H9 (cell line): ENCODE results near the gene CACNA2D3. TPM values are rescaled to one million over a fixed set of nuclear protein-coding genes. Genes with fewer than 3 reads are reported as not detected.

Experiments
- DNase-seq: peaks from one replicate; pipeline ENCODE4 v3.0.0-alpha.2; 2017
- H2AFZ ChIP-seq: one replicate; pipeline ENCODE4 v1.6.1; 2013; ENCODE audit warnings: mild to moderate bottlenecking, low read length, control low read depth, moderate library complexity
- H2AK5ac ChIP-seq: 2 replicates; pipeline ENCODE4 v1.6.1; 2013; ENCODE audit warnings: low read length, control low read depth, mixed read lengths; ENCODE audit not compliant: insufficient read length
- H2BK120ac ChIP-seq: one replicate; pipeline ENCODE4 v1.6.1; 2013; ENCODE audit warnings: low read depth, mild to moderate bottlenecking, low read length, control low read depth, inconsistent platforms; ENCODE audit not compliant: poor library complexity, severe bottlenecking
- H2BK12ac ChIP-seq: 2 replicates; pipeline ENCODE4 v1.6.1; 2013; ENCODE audit warnings: low read length, control low read depth, mixed read lengths, low read depth; ENCODE audit not compliant: insufficient read length
- H2BK15ac ChIP-seq: 2 replicates; pipeline ENCODE4 v1.6.1; 2013; ENCODE audit warnings: low read depth, low read length, control low read depth
- H2BK20ac ChIP-seq: one replicate; pipeline ENCODE4 v1.6.1; 2013; ENCODE audit warnings: low read depth, mild to moderate bottlenecking, low read length, control low read depth, inconsistent platforms; ENCODE audit not compliant: poor library complexity, severe bottlenecking
- H2BK5ac ChIP-seq: 2 replicates; pipeline ENCODE4 v1.6.1; 2013; ENCODE audit warnings: low read length, control low read depth, mixed read lengths; ENCODE audit not compliant: insufficient read length
- H3K14ac ChIP-seq: 2 replicates; pipeline ENCODE4 v1.6.1; 2013; ENCODE audit warnings: low read length, control low read depth; ENCODE audit not compliant: insufficient read depth
- H3K18ac ChIP-seq: 2 replicates; pipeline ENCODE4 v1.6.1; 2013; ENCODE audit warnings: low read depth, mild to moderate bottlenecking, mixed read lengths, low read length, control low read depth; ENCODE audit not compliant: insufficient read length
- H3K23ac ChIP-seq: 2 replicates; pipeline ENCODE4 v1.6.1; 2013; ENCODE audit warnings: low read length, control low read depth, mixed read lengths, low read depth; ENCODE audit not compliant: insufficient read length
- H3K23me2 ChIP-seq: 2 replicates; pipeline ENCODE4 v1.6.1; 2013; ENCODE audit warnings: low read depth, mild to moderate bottlenecking, mixed read lengths, low read length, control low read depth; ENCODE audit not compliant: insufficient read length, poor library complexity, severe bottlenecking
- H3K27ac ChIP-seq: 2 replicates; pipeline ENCODE4 v1.5.1; 2013; ENCODE audit warnings: low read length, control low read depth, mixed read lengths, low read depth; ENCODE audit not compliant: insufficient read length
- H3K27me3 ChIP-seq: 2 replicates; pipeline ENCODE4 v1.6.1; 2013; ENCODE audit warnings: low read length, control low read depth, inconsistent platforms; ENCODE audit not compliant: insufficient read depth
- H3K4ac ChIP-seq: 2 replicates; pipeline ENCODE4 v1.6.1; 2013; ENCODE audit warnings: low read depth, mild to moderate bottlenecking, control low read depth, inconsistent platforms, low read length, moderate library complexity
- H3K4me1 ChIP-seq: 2 replicates; pipeline ENCODE4 v1.6.1; 2013; ENCODE audit warnings: low read length, control low read depth, inconsistent platforms; ENCODE audit not compliant: insufficient read depth
- H3K4me2 ChIP-seq: 2 replicates; pipeline ENCODE4 v1.6.1; 2013; ENCODE audit warnings: low read length, control low read depth, mixed read lengths; ENCODE audit not compliant: insufficient read length, insufficient read depth
- H3K56ac ChIP-seq: 2 replicates; pipeline ENCODE4 v1.6.1; 2013; ENCODE audit warnings: low read depth, mild to moderate bottlenecking, mixed read lengths, low read length, control low read depth; ENCODE audit not compliant: insufficient read length
- H3K79me1 ChIP-seq: 2 replicates; pipeline ENCODE4 v1.6.1; 2013; ENCODE audit warnings: low read depth, mild to moderate bottlenecking, moderate library complexity, low read length, control low read depth, inconsistent platforms; ENCODE audit not compliant: insufficient read depth, poor library complexity, severe bottlenecking
- H3K79me2 ChIP-seq: 2 replicates; pipeline ENCODE4 v1.6.1; 2013; ENCODE audit warnings: low read length, control low read depth, inconsistent platforms; ENCODE audit not compliant: insufficient read depth
- H3K9ac ChIP-seq: 2 replicates; pipeline ENCODE4 v1.6.1; 2013; ENCODE audit warnings: low read length, control low read depth, mixed read lengths; ENCODE audit not compliant: insufficient read length; ENCODE audit errors: extremely low read depth
- H3K9me3 ChIP-seq: one replicate; pipeline ENCODE4 v1.6.1; 2013; ENCODE audit warnings: low read depth, low read length, inconsistent platforms; ENCODE audit not compliant: control insufficient read depth
- H3T11ph ChIP-seq: one replicate; pipeline ENCODE4 v1.6.1; 2013; ENCODE audit warnings: mild to moderate bottlenecking, low read length, control low read depth, inconsistent platforms
- H4K20me1 ChIP-seq: one replicate; pipeline ENCODE4 v1.6.1; 2013; ENCODE audit not compliant: control insufficient read depth, insufficient read length, insufficient read depth
- H4K5ac ChIP-seq: 2 replicates; pipeline ENCODE4 v1.6.1; 2013; ENCODE audit warnings: low read depth, mild to moderate bottlenecking, mixed read lengths, low read length, control low read depth; ENCODE audit not compliant: insufficient read length
- H4K8ac ChIP-seq: replicated peaks from 2 replicates; pipeline ENCODE4 v1.6.1; 2013; ENCODE audit warnings: low read length, control low read depth, mixed read lengths, low read depth; ENCODE audit not compliant: insufficient read length
- H4K91ac ChIP-seq: 2 replicates; pipeline ENCODE4 v1.6.1; 2013; ENCODE audit warnings: low read depth, mild to moderate bottlenecking, moderate library complexity, mixed read lengths, low read length, control low read depth; ENCODE audit not compliant: insufficient read length
- H3K27ac Mint-ChIP-seq, 3 experiments: 2 replicates in 2 of 3; 3 replicates in 1 of 3; pipeline ENCODE4 v1.8.0; 2020 to 2021; ENCODE audit warnings: mixed read lengths in 3 of 3, mild to moderate bottlenecking in 1 of 3, moderate library complexity in 1 of 3
- H3K27me3 Mint-ChIP-seq: 2 replicates; pipeline ENCODE4 v1.8.0; 2021; ENCODE audit warnings: low read depth, mild to moderate bottlenecking, moderate library complexity, mixed read lengths
- H3K36me3 Mint-ChIP-seq, 3 experiments: 2 replicates in 2 of 3; 3 replicates in 1 of 3; pipeline ENCODE4 v1.8.0; 2020 to 2021; ENCODE audit warnings: low read depth in 3 of 3, mixed read lengths in 3 of 3; ENCODE audit not compliant: insufficient read depth in 1 of 3
- H3K4me1 Mint-ChIP-seq, 2 experiments: 2 replicates each; pipeline ENCODE4 v1.8.0; 2020; ENCODE audit warnings: mixed read lengths in 2 of 2
- H3K4me3 Mint-ChIP-seq, 2 experiments: 2 replicates in 1 of 2; 3 replicates in 1 of 2; pipeline ENCODE4 v1.8.0; 2020 to 2021; ENCODE audit warnings: mild to moderate bottlenecking in 2 of 2, mixed read lengths in 2 of 2, moderate library complexity in 1 of 2
- H3K9me3 Mint-ChIP-seq, 2 experiments: 2 replicates in 1 of 2; 3 replicates in 1 of 2; pipeline ENCODE4 v1.8.0; 2020; ENCODE audit warnings: mild to moderate bottlenecking in 2 of 2, mixed read lengths in 2 of 2, moderate library complexity in 1 of 2
- WGBS: extraction: QIAGEN DNeasy Blood & Tissue Kit; methylation state at CpG from one replicate; pipeline ENCODE4 v1.1.7; 2013; ENCODE audit warnings: missing lambda C conversion rate, low lambda C conversion rate, mixed read lengths; ENCODE audit not compliant: insufficient read length; ENCODE audit errors: extremely low coverage; 5-methylcytosine and 5-hydroxymethylcytosine counted together
- total RNA-seq: library from RNA; stranded (reverse); gene quantifications from 2 replicates; pipeline ENCODE4 v1.2.1, GENCODE V29; 2021
- TF ChIP-seq, protein P1 (sequence below): fragments of 200-600 bp; sonication (generic); conservative IDR thresholded peaks from 3 replicates; pipeline ENCODE4 v1.8.0; 2021; ENCODE audit warnings: antibody characterized with exemption, mild to moderate bottlenecking

CACNA2D3 gene
- total RNA-seq, 1 experiment from 2014 or later: 3.2 TPM

DNA sequence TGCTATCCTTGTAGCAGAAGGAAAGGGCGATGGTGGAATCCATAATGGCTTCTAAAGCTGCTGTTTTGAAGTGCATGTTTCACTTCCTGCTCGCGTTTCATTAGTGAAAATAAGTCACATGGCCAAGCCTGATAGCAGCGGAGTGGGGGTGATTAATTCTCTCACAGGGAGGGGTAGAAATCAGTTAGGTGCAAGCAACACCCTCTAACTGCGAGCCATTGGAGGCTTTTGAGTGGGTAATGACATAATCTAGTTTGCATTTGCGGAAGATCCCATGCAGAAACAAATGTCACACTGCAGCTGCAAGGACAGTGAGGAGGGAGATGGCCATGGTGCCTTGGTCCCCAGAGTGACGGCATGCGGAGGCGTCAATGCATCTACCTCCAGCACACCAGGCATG is 41.1 kb downstream of the CACNA2D3 start:
- Histone ChIP-seq H3K23me2 (no peaks in the 10 kb centered on the region), H2AFZ (no peak overlapping the region), H3K9me3 (no peaks in the 10 kb centered on the region), H4K20me1 (no peaks in the 10 kb centered on the region), H4K8ac (no peak overlapping the region), H3K79me1 (no peaks in the 10 kb centered on the region), H3K4me1 (peaks cover 3% of the 10 kb centered on the region), H3K4ac (no peak overlapping the region), H4K91ac (no peak overlapping the region), H3K9ac (no peak overlapping the region), H3T11ph (no peak overlapping the region), H3K14ac (no peak overlapping the region), H3K27ac (no peak overlapping the region), H2BK20ac (no peak overlapping the region), H2BK15ac (no peak overlapping the region), H3K56ac (no peak overlapping the region), H3K27me3 (no peaks in the 10 kb centered on the region), H2BK5ac (no peak overlapping the region), H3K79me2 (no peaks in the 10 kb centered on the region), H2BK120ac (no peak overlapping the region), H3K4me2 (no peak overlapping the region), H3K23ac (no peak overlapping the region), H2BK12ac (no peak overlapping the region), H4K5ac (no peak overlapping the region), H2AK5ac (no peak overlapping the region), H3K18ac (no peak overlapping the region)
- no CpG with 5 or more reads among the region's 9 CpGs for WGBS
- no peaks in the 10 kb centered on the region for H3K9me3 Mint-ChIP-seq
- TF ChIP-seq, protein P1, sequence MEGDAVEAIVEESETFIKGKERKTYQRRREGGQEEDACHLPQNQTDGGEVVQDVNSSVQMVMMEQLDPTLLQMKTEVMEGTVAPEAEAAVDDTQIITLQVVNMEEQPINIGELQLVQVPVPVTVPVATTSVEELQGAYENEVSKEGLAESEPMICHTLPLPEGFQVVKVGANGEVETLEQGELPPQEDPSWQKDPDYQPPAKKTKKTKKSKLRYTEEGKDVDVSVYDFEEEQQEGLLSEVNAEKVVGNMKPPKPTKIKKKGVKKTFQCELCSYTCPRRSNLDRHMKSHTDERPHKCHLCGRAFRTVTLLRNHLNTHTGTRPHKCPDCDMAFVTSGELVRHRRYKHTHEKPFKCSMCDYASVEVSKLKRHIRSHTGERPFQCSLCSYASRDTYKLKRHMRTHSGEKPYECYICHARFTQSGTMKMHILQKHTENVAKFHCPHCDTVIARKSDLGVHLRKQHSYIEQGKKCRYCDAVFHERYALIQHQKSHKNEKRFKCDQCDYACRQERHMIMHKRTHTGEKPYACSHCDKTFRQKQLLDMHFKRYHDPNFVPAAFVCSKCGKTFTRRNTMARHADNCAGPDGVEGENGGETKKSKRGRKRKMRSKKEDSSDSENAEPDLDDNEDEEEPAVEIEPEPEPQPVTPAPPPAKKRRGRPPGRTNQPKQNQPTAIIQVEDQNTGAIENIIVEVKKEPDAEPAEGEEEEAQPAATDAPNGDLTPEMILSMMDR: no peak
- no peak overlapping the region for H3K27ac Mint-ChIP-seq
- no peak overlapping the region for H3K4me3 Mint-ChIP-seq
- no peak for DNase-seq
- peaks cover 14 to 22% of the 10 kb centered on the region in 2 experiments for H3K4me1 Mint-ChIP-seq
- no peaks in the 10 kb centered on the region; a peak in 1 of 7 replicates for H3K36me3 Mint-ChIP-seq
- H3K27me3 Mint-ChIP-seq: no peaks in the 10 kb centered on the region; the same call in 1 of the 2 replicates
